ENCODE data around the gene UIMC1.
"Not testable (repeated sequence)": the region's sequence is repeated elsewhere in the genome, so short reads cannot be mapped to it uniquely, and the experiment has no call there.

The UIMC1 gene

DNA sequence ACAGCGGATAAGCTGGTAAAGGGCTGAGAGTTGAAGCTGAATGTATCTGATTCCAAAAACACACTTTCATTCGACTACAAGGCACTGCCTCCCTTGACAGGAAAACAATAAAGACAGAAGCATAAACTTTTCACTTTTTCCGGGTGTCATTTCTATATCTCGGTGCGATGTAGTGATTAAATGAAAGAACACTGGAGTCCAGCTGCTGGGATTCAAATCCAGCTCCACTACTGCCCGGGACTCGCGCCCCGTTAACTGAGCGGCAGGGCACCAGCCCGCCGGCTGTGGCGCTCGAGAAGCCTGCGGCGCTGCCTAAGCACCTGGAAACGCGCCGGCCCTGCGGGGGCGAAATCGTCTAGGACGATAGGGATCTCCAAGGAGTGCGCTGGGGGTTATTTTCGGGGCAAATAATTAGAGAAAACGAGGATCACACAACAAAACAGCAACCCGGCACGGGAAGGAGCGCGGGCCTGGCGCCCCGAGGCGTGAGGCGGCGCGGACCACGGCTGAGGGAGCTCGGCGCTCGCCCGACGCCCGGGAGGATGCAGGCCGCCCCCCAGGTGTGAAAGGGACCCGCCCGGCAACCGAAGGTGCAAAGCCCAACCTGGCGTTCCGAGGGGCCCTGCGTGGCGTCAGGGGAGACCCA lies 837 bp downstream of the UIMC1 start:
- peak; percentile 48 for DNase-seq

DNA sequence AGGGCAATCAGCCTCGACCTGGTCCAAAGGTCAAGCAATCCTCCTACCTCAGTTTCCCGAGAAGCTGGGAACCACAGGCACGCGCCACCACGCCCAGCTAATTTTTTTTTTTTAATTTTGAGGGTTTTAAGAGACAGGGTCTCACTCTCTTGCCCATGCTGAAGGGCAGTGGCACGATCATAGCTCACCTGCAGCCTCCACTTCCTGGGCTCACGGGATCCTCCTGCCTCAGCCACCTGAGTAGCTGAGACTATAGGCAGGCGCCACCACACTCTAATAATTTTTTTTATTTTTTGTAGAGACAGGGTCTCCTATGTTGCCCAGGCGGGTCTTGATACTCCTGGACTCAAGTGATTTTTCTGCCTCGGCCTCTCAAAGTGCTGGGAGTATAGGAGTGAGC lies 1.6 kb downstream of the UIMC1 start:
- no peak for DNase-seq

GRCh38 chr5:177003649-177004048 lies 2.9 kb downstream of the UIMC1 start:
- DNase-seq = no peak

GRCh38 chr5:176999526-176999925 lies 7.1 kb downstream of the UIMC1 start:
- DNase-seq = not testable (repeated sequence)

DNA sequence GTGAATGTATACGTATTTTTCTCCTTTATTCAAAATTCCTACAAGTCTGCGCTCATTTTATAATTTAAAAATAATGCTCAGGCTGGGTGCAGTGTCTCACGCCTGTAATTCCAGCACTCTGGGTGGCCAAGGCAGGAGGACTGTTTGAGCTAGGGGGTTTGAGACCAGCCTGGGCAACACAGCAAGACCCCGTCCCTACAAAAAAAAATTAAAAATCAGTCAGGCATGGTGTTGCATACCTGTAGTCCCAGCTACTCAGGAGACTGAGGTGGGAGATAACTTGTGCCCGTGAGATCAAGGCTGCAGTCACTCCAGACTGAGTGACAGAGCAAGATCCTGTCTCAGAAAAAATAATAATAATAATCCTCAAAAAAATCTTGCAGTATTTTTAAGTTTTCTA lies 7.8 kb downstream of the UIMC1 start:
- DNase-seq = no peak

DNA sequence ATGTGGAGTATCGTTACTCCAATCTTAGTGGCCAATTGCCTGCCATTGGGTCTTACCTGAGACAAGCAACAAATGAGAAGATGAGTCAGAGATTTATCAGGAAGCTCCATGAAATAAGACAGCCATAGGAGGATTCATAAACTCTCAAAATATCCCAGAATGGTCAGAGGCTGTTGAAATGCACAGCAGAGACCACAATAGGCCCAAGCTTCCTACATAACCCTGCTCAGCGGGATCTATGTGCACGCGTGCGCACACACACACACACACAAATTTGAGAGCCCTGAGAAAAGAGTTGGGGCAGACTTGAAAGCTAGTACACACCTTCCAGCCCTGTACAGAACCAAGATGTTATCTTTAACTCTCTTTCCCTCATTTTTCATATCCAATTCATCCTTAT lies 9.8 kb downstream of the UIMC1 start:
- DNase-seq = no peak

DNA sequence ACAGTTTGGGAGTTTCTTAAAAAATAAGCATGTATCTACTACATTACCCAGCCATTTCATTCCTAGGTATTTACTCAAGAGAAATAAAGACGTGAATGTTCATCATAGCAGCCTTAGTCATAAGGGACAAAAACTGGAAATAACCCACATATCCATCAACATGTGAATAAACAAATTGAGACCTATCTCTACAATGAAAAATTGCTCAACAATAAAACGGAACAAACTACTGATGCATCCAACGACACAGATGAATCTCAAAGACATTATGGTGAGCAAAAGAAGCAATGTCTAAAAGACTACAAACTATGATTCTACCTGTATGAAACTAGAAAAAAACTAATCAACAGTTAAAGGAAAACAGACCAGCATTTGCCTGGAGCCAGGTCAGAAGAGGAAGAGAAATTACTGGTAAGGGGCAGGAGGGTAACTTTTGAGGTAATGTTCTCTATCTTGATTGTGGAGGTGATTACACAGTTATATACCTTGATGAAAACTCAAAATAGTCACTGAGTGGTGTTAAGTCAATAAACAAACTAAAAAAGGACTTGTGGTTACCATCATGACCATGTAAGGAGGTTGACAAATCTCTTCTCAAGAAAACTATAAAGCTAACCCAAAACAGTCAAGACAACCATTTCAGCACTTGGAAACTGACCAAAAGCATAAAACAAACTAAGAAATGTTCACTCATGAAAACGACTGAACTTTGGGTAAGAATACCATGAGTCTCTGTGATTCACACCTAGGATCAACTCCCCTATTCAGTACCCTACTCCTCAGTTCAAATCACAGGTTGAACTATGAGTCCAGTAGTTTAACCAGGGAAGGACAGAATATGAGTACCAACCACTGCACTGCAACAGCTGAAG lies 10.4 kb downstream of the UIMC1 start:
- no peak for DNase-seq

DNA sequence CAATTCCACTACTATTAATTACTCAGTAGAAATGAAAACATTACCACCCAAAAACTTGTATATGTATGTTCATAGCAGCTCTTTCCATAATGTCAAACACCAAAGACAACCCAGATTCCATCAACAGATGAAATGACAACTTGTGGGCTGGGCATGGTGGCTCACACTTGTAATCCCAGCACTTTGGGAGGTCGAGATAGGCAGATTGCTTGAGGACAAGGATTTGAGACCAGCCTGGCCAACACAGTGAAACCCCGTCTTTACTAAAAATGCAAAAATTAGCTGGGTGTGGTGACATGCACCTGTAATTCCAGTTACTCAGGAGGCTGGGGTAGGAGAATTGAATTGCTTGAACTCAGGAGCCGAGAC lies 11.5 kb downstream of the UIMC1 start:
- no peak for DNase-seq

DNA sequence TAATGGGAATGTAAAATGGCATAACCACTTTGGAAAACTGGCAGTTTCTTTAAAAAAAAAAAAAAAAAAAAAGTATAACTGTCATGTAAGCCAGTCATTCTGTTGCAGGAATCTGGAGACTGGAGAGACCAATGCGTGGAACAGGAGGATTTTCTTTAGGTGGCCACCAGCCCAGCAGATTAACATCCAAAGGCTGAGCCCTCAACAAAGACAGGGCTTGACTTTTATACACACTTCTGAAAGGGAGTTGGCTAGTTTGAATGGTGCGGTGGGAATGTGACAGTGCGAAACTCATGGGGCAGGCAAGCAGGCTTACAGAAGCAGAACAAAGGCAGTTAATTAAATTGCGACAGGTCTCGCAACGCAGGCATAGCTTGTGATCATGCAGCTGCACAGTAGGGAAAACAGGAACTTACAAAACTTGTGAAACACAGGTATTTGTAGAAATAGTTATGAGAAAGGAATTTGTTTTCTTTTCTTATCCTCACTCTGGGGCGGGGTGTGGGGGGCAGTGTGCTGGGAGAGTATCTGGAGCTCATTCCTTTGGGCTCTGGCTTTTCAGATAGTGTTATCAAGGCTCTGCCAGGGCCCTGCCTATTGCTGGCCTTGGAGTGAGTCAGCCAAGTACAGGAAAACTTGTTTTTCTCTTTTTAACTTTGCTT lies 12.0 kb downstream of the UIMC1 start:
- no peak for DNase-seq

- not testable (repeated sequence) for DNase-seq
Measured at GRCh38 chr5:176993081-176993480, 13.5 kb downstream of the UIMC1 start.

- DNase-seq = no peak
Measured at GRCh38 chr5:176987583-176987982, 19.0 kb downstream of the UIMC1 start.

DNA sequence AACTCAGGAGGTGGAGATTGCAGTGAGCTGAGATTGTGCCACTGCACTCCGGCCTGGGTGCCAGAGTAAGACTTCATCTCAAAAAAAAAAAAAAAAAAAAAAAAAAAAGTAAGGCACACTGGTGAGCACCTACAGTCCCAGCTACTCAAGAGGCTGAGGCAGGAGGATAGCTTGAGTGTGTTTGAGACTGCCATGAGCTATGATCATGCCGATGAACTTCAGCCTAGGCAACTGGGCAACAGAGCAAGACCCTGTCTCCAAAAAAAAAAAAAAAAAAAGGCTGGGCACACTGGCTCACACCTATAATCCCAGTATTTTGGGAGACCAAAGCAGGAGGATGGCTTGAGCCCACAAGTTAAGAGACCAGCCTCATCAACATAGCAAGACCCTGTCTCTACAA lies 20.3 kb downstream of the UIMC1 start:
- no peak for DNase-seq

GRCh38 chr5:176985516-176985915 lies 21.1 kb downstream of the UIMC1 start:
- DNase-seq = no peak

DNA sequence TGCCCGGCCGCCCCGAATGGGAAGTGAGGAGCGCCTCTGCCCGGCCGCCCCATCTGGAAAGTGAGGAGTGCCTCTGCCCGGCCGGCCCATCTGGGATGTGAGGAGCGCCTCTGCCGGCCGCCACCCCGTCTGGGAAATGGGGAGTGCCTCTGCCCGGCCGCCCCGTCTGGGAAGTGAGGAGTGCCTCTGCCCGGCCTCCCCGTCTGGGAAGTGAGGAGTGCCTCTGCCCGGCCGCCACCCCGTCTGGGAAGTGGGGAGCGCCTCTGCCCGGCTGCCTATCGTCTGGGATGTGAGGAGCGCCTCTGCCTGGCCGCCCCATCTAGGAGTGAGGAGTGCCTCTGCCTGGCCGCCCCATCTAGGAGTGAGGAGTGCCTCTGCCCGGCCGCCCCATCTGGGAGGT lies 22.4 kb downstream of the UIMC1 start:
- not testable (repeated sequence) for DNase-seq

DNA sequence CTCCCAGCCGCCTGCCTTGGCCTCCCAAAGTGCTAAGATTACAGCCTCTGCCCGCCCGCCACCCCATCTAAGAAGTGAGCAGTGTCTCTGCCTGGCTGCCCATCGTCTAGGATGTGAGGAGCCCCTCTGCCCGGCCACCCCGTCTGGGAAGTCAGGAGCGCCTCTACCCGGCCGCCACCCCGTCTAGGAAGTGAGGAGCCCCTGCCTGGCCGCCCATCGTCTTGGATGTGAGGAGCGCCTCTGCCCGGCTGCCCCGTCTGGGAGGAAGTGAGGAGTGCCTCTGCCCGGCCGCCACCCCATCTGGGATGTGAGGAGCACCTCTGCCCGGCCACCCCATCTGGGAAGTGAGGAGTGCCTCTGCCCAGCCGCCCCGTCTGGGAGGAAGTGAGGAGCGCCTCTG lies 23.0 kb downstream of the UIMC1 start:
- not testable (repeated sequence) for DNase-seq

DNA sequence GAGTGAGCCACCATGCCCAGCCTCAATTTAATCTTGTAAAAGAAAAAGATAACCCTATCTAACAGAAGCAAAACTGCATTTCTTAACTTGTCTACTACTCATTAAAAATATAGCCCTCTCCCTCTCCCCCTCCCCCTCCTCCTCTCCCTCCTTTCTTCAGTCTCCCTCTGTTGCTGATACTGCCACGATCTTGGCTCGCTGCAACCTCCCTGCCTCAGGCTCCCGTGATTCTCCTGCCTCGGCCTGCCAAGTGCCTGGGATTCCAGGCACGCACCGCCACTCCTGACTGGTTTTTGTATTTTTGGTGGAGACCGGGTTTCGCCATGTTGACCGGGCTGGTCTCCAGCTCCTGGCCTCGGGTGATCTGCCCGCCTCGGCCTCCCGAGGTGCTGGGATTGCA lies 23.5 kb downstream of the UIMC1 start:
- DNase-seq = not testable (repeated sequence)

DNA sequence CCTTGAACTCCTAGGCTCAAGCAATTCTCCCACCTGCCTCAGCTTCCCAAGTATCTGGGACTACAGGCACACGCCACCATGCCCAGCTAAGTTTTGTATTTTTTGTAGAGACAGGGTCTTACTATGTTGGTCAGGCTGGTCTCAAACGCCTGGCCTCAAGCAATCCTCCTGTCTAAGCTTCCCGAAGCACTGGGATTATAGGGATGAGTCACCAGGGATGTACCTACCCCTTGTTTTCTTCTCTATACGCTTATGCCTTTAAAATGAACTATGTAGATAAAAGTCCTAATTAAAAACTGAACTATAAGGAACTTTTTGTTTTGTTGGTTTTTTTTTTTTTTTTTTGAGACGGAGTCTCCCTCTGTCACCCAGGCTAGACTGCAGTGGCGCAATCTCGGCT lies 25.8 kb downstream of the UIMC1 start:
- DNase-seq = no peak

DNA sequence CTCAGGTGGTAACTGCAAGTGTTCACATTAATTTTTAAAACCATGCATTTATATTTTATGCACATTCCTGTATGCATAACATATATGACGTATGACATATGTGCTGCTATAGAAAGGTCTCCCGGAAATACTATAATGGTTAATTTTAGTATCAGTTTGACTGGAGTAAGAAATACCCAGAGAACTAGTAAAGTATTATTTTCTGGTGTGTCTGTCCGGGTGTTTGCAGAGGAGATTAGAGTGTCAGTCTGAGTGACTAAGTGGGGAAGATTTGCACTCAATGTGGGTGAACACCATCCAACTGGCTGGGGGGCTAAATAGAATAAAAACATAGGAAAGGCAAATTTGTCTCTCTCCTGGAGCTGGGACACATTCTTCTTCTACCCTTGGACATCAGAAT lies 26.9 kb downstream of the UIMC1 start:
- DNase-seq = no peak

GRCh38 chr5:176965633-176966032 lies 40.9 kb downstream of the UIMC1 start:
- no peak for DNase-seq

DNA sequence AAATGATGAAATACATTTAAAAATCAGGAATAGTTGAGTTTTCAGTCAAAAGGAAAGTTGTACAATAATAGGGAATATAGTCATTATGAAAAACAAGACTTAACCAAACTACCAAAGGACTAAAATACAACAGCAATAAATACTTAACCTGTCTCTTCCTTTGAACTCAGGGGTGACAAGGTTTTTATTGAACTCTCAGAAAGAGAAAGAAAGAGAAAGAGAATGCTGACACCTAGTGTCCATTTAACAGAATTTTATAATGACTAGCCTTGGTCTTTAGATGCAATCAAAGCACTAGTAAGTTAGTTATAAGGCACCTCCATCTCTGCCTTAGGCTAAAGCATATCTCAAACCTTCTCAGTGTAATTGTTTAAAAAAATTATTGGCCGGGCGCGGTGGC lies 47.5 kb downstream of the UIMC1 start:
- DNase-seq = peak; percentile 24

GRCh38 chr5:176956756-176957155 lies 49.8 kb downstream of the UIMC1 start:
- no peak for DNase-seq

DNA sequence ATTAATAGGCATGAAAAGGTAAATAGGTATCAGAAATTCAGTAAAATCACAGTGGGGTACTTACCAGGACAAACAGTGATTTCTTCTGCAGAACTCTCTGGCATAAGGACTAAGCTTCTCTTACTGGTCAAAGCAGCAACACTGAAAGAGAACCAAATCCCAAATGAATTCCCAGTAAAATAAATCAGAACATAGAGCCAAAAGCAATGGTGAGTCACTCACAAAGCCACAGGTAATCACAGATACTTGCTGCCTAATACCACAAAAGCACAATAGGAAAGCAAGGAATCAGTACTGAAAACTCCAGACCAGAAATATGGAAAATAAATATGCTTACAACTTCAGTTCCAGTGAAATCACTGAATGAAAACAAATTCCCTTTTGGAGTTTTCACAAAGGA lies 50.7 kb downstream of the UIMC1 start:
- DNase-seq = no peak

- DNase-seq = no peak
Measured at GRCh38 chr5:176954050-176954449, 52.5 kb downstream of the UIMC1 start.

Measured in DMS 273 treated with DMSO at 0.1 percent for 48 hours (cell line).